ENCODE measurements around the gene GOSR2.

DNA sequence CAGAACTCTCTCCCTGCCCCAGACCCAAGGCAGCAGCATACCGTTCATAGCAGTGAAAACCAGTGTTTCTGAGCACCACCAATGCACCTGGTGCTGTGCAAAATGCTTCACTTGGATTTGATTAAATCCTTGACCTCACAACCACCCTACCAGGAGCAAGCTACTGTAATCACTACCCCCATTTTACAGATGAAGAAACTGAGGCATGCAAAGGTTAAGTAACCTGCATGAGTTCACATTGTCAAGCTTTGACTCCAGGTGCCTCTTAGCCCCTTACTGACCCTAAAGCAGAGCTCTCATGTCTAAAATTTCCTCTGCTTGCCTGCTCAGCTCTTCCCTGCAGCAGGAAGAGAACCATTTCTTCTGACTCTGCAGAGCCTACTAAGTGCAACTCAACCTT lies 34.2 kb upstream of the GOSR2 start:
- no peak for TF ChIP-seq FOXA1 (IDR thresholded peaks at IDR 0.05)
- no peak for TF ChIP-seq FOXA1 (CRISPR knock-in tag; IDR thresholded peaks at IDR 0.05)
- TF ChIP-seq FOXK2 (IDR thresholded peaks at IDR 0.05), result no peak
- TF ChIP-seq CTCF (CRISPR knock-in tag; IDR thresholded peaks at IDR 0.05), result no peak
- TF ChIP-seq, protein P1, sequence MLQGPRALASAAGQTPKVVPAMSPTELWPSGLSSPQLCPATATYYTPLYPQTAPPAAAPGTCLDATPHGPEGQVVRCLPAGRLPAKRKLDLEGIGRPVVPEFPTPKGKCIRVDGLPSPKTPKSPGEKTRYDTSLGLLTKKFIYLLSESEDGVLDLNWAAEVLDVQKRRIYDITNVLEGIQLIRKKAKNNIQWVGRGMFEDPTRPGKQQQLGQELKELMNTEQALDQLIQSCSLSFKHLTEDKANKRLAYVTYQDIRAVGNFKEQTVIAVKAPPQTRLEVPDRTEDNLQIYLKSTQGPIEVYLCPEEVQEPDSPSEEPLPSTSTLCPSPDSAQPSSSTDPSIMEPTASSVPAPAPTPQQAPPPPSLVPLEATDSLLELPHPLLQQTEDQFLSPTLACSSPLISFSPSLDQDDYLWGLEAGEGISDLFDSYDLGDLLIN (CRISPR knock-in tag; IDR thresholded peaks at IDR 0.05; ENCODE audit: borderline replicate concordance), result no peak
- no peak for TF ChIP-seq SIN3A (IDR thresholded peaks at IDR 0.05; ENCODE audit: borderline replicate concordance, low read depth, low read length)
- TF ChIP-seq SMAD1 (CRISPR knock-in tag; IDR thresholded peaks at IDR 0.05; ENCODE audit: borderline replicate concordance, low read depth), result no peak
- no peak for TF ChIP-seq FOXC1 (CRISPR knock-in tag; IDR thresholded peaks at IDR 0.05; ENCODE audit: borderline replicate concordance)
- no peak for TF ChIP-seq EZH2 (conservative IDR thresholded peaks at IDR 0.05; ENCODE audit: low read depth, low read length)
- TF ChIP-seq ZNF83 (CRISPR knock-in tag; IDR thresholded peaks at IDR 0.05; ENCODE audit: borderline replicate concordance), result no peak
- no peak for TF ChIP-seq CCDC6 (CRISPR knock-in tag; IDR thresholded peaks at IDR 0.05)
- no peak for TF ChIP-seq TAF1 (CRISPR knock-in tag; IDR thresholded peaks at IDR 0.05)
- no peak for TF ChIP-seq LCORL (IDR thresholded peaks at IDR 0.05)
- TF ChIP-seq LCORL (CRISPR knock-in tag; IDR thresholded peaks at IDR 0.05), result no peak
- TF ChIP-seq ZNF496 (CRISPR knock-in tag; IDR thresholded peaks at IDR 0.05; ENCODE audit: insufficient replicate concordance), result no peak

All from HepG2 (cell line).